ENCODE measurements around the gene BSCL2. TPM values are rescaled to one million over a fixed set of nuclear protein-coding genes. Genes with fewer than 3 reads are reported as not detected.

The BSCL2 gene
- total and polyA plus RNA-seq, 2 donors (not counting 1 experiment from before 2014, with no cell fraction given) = 35.5 to 62.1 TPM

DNA sequence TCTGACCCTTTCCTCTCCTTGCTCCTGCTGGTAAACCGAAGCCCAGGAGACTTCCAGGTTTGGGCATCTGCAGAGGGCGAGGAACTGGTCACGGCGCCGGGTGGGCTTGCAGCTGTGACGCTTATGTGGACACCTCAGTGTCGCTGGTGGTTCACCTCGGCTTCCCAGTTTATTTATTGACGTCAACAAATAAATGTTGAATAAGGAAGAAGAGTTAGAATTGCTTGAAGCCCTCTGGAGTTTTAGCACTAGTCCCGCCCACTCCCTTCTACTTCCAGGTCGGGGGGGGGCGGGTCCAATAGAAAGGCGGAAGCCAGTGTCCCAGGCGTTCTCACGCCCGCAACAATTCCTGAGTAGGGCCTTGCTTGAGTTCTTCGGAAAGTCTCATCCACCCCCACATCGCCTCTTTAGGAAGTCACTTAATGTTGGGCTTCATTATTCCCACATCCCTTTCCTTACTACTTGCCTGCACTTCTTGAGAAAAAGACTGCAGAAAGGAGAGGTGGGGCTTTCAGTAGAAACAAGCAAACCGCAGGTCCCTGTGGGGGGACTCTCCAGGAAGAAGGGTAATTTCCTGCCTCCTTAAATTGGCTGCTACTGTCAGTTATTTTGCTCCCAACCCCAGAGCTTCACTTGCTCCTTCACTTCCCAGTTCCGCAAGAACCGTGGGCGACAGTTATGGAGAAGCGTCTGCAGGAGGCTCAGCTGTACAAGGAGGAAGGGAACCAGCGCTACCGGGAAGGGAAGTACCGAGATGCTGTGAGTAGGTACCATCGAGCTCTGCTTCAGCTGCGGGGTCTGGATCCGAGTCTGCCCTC, 21.2 kb upstream of the BSCL2 start, which contains the start of gene TTC9C:
TTC9C (plus strand) TSS at position 316 of the 818 bp plus-strand sequence; CDS start at position 679, 363 bp downstream.
- Histone ChIP-seq H3K9ac (ENCODE audit: insufficient read depth, low read length) (peak within 1 kb of the TSS; percentile 85), H3K4me2 (ENCODE audit: extremely low read depth, insufficient read depth, low read length) (peak within 1 kb of the TSS; percentile 96), H3K27ac (ENCODE audit: insufficient read depth, low read length) (peak within 1 kb of the TSS; percentile 92), H2AFZ (ENCODE audit: low read length) (peak within 1 kb of the TSS; percentile 97), H3K4me3 (replicated peaks in 1 of 4; ENCODE audit: control extremely low read depth in 1 of 4, insufficient read depth in 1 of 4, low read depth in 3 of 4, low read length in 4 of 4) (peak within 1 kb of the TSS; percentile 63 to 99 (median 94)), H3K27me3 (ENCODE audit: control insufficient read depth, insufficient read depth, low read length) (no peaks in the 10 kb centered on the region), H3K4me1 (ENCODE audit: control insufficient read depth, extremely low read depth, insufficient read depth, low read length) (peaks cover 4% of the 10 kb centered on the region), H3K79me2 (ENCODE audit: control insufficient read depth, insufficient read depth, low read length) (peaks cover 71% of the 10 kb centered on the region), H3K9me3 (ENCODE audit: control insufficient read depth, insufficient read depth, low read depth, low read length) (no peaks in the 10 kb centered on the region), H3K36me3 (ENCODE audit: control insufficient read depth, insufficient read depth, low read length) (peaks cover 3% of the 10 kb centered on the region), H4K20me1 (ENCODE audit: control insufficient read depth, extremely low read depth, insufficient read depth, low read length) (peaks cover 4% of the 10 kb centered on the region)
- DNase-seq (ENCODE audit: low read depth in 2 of 2) = peak; percentile 83 to 88
- TF ChIP-seq, protein P1, sequence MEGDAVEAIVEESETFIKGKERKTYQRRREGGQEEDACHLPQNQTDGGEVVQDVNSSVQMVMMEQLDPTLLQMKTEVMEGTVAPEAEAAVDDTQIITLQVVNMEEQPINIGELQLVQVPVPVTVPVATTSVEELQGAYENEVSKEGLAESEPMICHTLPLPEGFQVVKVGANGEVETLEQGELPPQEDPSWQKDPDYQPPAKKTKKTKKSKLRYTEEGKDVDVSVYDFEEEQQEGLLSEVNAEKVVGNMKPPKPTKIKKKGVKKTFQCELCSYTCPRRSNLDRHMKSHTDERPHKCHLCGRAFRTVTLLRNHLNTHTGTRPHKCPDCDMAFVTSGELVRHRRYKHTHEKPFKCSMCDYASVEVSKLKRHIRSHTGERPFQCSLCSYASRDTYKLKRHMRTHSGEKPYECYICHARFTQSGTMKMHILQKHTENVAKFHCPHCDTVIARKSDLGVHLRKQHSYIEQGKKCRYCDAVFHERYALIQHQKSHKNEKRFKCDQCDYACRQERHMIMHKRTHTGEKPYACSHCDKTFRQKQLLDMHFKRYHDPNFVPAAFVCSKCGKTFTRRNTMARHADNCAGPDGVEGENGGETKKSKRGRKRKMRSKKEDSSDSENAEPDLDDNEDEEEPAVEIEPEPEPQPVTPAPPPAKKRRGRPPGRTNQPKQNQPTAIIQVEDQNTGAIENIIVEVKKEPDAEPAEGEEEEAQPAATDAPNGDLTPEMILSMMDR (conservative IDR thresholded peaks at IDR 0.05 in 1 of 2, IDR thresholded peaks at IDR 0.05 in 1 of 2; ENCODE audit: low read depth in 1 of 2, low read length in 2 of 2) = no peak
- no peak for TF ChIP-seq EZH2 (IDR thresholded peaks at IDR 0.05; ENCODE audit: low read length, missing control alignments)

DNA sequence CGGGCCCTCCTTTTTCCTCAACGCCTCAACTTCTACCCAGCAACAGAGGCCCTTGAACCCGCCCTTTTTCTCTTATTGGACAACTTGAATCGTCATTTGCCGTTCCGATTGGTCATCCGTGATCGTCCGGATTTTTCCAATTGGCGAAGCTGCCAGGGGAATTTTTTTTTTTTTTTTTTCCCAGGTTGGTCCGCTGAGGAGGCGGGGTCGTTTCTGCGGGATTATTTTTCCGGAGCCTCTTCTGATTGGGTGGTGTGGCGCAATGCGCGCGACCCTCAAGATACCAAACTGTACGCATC, 20.6 kb upstream of the BSCL2 start:
- peak; percentile 96 to 98 for DNase-seq (ENCODE audit: low read depth in 2 of 2)
- Histone ChIP-seq H3K9me3 (ENCODE audit: control insufficient read depth, insufficient read depth, low read depth, low read length) (no peaks in the 10 kb centered on the region), H3K79me2 (ENCODE audit: control insufficient read depth, insufficient read depth, low read length) (peaks cover 72% of the 10 kb centered on the region), H3K4me1 (ENCODE audit: control insufficient read depth, extremely low read depth, insufficient read depth, low read length) (peaks cover 4% of the 10 kb centered on the region), H3K36me3 (ENCODE audit: control insufficient read depth, insufficient read depth, low read length) (peaks cover 2% of the 10 kb centered on the region), H3K9ac (ENCODE audit: insufficient read depth, low read length) (peak overlapping the region; percentile 64), H3K27ac (ENCODE audit: insufficient read depth, low read length) (peak overlapping the region; percentile 92), H3K27me3 (ENCODE audit: control insufficient read depth, insufficient read depth, low read length) (no peaks in the 10 kb centered on the region), H3K4me3 (replicated peaks in 1 of 4; ENCODE audit: control extremely low read depth in 1 of 4, insufficient read depth in 1 of 4, low read depth in 3 of 4, low read length in 4 of 4) (peak overlapping the region; percentile 60 to 99 (median 81)), H3K4me2 (ENCODE audit: extremely low read depth, insufficient read depth, low read length) (peak overlapping the region; percentile 96), H2AFZ (ENCODE audit: low read length) (peak overlapping the region; percentile 97), H4K20me1 (ENCODE audit: control insufficient read depth, extremely low read depth, insufficient read depth, low read length) (peaks cover 4% of the 10 kb centered on the region)
- TF ChIP-seq EZH2 (IDR thresholded peaks at IDR 0.05; ENCODE audit: low read length, missing control alignments) = no peak
- TF ChIP-seq, protein P1 (conservative IDR thresholded peaks at IDR 0.05 in 1 of 2, IDR thresholded peaks at IDR 0.05 in 1 of 2; ENCODE audit: low read depth in 1 of 2, low read length in 2 of 2) = no peak

DNA sequence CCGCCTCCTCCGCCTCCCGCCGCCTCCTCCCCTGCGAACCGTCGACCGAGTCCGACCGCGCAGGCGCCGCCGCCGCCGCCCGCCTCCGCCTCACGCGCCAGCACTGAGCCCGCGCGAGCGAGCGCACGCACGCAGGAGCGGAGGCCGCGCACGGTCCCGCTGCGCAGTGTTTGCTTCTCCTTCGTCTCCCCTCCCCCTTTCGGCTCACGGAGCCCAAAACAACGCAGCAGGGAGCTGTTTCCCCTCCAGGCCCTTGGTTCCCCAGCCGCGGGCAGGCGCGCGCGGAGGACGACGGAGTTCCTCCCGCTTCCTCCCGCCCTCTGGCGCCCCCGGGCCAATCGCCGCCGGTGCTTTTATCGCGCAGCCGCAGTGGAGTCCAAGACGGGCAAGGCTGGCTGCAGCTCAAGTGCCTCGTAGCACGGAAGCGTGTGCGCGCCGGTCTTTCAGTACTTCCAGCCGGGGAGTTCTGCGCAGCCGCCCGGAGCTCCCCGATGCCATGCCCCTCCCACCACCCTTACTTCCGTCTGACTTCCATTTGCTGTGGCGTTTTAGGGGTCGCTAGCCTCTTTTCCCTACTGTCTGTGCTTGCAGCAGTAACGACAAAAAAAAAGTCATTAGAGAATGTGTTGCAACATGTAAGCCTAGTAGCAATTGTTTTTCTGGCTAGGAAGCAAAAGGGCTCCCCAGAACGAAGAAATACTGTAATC, 20.1 kb upstream of the BSCL2 start, which contains the start of gene HNRNPUL2:
HNRNPUL2 (minus strand) TSS at position 293 of the 707 bp plus-strand sequence. CDS start 301 bp downstream, outside the sequence.
- Histone ChIP-seq H3K4me1 (ENCODE audit: control insufficient read depth, extremely low read depth, insufficient read depth, low read length) (peaks cover 4% of the 10 kb centered on the region), H3K4me2 (ENCODE audit: extremely low read depth, insufficient read depth, low read length) (peak within 1 kb of the TSS; percentile 96), H3K79me2 (ENCODE audit: control insufficient read depth, insufficient read depth, low read length) (peaks cover 77% of the 10 kb centered on the region), H3K9ac (ENCODE audit: insufficient read depth, low read length) (peak within 1 kb of the TSS; percentile 85), H3K9me3 (ENCODE audit: control insufficient read depth, insufficient read depth, low read depth, low read length) (no peaks in the 10 kb centered on the region), H3K27ac (ENCODE audit: insufficient read depth, low read length) (peak within 1 kb of the TSS; percentile 92), H4K20me1 (ENCODE audit: control insufficient read depth, extremely low read depth, insufficient read depth, low read length) (peaks cover 4% of the 10 kb centered on the region), H2AFZ (ENCODE audit: low read length) (peak within 1 kb of the TSS; percentile 97), H3K36me3 (ENCODE audit: control insufficient read depth, insufficient read depth, low read length) (peaks cover 3% of the 10 kb centered on the region), H3K27me3 (ENCODE audit: control insufficient read depth, insufficient read depth, low read length) (no peaks in the 10 kb centered on the region), H3K4me3 (replicated peaks in 1 of 4; ENCODE audit: control extremely low read depth in 1 of 4, insufficient read depth in 1 of 4, low read depth in 3 of 4, low read length in 4 of 4) (peak within 1 kb of the TSS; percentile 63 to 99 (median 94))
- peak; percentile 99 for DNase-seq (ENCODE audit: low read depth in 2 of 2)
- TF ChIP-seq, protein P1 (conservative IDR thresholded peaks at IDR 0.05 in 1 of 2, IDR thresholded peaks at IDR 0.05 in 1 of 2; ENCODE audit: low read depth in 1 of 2, low read length in 2 of 2) = peak in 1 of 2 donors; percentile 10
- TF ChIP-seq EZH2 (IDR thresholded peaks at IDR 0.05; ENCODE audit: low read length, missing control alignments) = no peak
